RPMI8226 (cell line): ENCODE data around the gene HLA-DRA.
"Not testable (repeated sequence)": the region's sequence is repeated elsewhere in the genome, so short reads cannot be mapped to it uniquely, and the experiment has no call there.

Experiments
- DNase-seq: peaks from one replicate; pipeline ENCODE4 v3.0.0-alpha.2; 2015

Gene HLA-DRA

GRCh38 chr6:32432050-32432450 lies 7.6 kb upstream of the HLA-DRA start:
- peak; percentile 30 for DNase-seq

DNA sequence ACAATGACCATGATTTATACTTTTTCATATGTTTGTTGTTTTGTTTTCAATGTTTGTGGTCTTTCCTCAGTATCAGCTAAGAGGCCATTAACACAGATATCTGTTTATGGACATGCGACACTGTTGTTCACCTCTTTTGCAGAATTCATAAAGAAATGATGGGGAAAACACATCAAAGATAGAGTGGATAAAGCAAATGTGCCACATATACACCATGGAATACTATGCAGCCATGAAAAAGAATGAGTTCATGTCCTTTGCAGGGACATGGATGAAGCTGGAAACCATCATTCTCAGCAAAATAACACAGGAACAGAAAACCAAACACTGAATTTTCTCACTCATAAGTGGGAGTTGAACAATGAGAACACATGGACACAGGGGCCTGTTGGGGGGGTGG lies 5.7 kb upstream of the HLA-DRA start:
- not testable (repeated sequence) for DNase-seq

GRCh38 chr6:32436186-32436585 lies 3.5 kb upstream of the HLA-DRA start:
- no peak for DNase-seq

- DNase-seq, result peak; percentile 49
Measured at GRCh38 chr6:32436995-32437836, 2.5 kb upstream of the HLA-DRA start.

GRCh38 chr6:32439139-32439538 lies 548 bp upstream of the HLA-DRA start:
- DNase-seq, result no peak

GRCh38 chr6:32442243-32442667 lies 2.6 kb downstream of the HLA-DRA start:
- no peak for DNase-seq

DNA sequence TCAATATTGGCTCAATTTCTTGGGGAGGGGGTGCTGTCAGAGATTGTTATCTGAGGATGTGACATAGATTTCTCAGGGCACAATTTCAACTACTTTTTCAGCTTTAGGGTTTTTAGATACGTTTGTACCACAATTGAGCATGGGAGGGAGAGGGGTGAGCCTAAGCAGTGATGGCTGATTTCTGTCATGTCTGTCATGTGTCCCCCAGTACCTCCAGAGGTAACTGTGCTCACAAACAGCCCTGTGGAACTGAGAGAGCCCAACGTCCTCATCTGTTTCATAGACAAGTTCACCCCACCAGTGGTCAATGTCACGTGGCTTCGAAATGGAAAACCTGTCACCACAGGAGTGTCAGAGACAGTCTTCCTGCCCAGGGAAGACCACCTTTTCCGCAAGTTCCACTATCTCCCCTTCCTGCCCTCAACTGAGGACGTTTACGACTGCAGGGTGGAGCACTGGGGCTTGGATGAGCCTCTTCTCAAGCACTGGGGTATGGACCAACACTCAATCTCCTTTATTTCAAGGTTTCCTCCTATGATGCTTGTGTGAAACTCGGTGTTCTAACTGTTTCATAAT lies 3.4 kb downstream of the HLA-DRA start:
- DNase-seq, result no peak

DNA sequence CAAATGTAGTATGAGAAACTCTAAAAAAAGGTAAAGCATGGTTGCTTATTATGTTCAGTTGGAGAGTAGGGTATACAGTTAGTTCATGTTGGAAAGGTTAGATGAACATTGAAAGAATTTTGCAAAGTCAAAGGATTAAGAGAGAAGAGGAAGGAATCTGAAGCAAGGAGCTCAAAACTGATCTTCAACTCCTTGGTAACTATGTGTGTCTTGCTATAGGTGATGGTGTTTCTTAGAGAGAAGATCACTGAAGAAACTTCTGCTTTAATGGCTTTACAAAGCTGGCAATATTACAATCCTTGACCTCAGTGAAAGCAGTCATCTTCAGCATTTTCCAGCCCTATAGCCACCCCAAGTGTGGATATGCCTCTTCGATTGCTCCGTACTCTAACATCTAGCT lies 4.7 kb downstream of the HLA-DRA start:
- DNase-seq, result no peak

DNA sequence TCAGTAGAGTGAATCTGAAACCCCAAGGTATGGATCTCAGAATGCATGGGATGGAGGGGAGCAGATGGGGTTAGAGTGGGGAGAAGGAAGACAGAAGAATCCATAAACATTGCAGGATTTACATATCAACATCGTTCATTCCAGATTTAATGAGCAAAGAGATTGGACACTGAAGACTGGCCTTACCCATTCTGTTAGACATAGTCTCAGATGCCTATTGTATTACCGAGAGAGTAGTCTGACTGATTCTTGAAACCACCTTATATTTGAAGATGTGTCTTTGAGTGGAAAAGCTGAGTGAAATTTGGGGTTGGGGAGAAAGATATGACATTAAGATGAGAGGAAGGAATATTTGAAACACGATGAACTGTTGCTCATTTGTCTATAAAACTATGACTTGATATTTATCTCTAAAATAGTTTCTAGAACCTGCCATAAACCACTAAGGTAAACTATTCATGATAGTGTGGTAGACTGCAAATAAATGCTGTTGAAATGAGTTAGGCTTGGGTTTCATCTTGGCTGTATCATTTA lies 5.7 kb downstream of the HLA-DRA start:
- DNase-seq, result no peak

GRCh38 chr6:32447932-32448331 lies 8.2 kb downstream of the HLA-DRA start:
- no peak for DNase-seq

DNA sequence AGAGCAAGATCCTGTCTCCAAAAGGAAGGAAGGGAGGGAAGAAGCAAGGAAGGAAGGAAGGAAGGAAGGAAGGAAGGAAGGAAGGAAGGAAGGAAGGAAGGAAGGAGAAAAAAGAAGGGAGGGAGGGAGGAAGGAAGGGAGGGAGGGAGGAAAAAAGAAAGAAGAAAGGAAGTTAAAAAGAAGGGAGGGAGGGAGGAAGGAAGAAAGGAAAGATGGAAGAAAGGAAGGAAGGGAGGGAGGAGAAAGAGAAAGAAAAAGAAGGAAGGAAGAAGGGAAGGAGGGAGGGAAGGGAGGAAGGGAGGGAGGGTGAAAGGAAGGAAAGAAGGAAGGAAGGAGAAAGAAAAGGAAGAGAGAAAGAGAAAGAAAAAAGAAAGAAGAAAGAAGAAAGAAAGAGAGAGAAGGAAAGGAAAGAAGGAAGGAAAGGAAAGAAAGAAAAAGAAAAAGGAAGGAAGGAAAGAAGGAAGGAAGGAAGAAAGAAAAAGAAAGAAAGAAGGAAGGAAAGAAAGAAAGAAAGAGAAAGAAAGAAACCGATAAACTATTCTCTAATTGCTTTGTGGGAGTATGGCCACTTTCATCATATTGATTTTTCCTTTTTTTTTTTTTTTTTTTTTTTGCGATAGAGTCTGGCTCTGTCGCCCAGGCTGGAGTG lies 9.5 kb downstream of the HLA-DRA start:
- DNase-seq, result no peak

DNA sequence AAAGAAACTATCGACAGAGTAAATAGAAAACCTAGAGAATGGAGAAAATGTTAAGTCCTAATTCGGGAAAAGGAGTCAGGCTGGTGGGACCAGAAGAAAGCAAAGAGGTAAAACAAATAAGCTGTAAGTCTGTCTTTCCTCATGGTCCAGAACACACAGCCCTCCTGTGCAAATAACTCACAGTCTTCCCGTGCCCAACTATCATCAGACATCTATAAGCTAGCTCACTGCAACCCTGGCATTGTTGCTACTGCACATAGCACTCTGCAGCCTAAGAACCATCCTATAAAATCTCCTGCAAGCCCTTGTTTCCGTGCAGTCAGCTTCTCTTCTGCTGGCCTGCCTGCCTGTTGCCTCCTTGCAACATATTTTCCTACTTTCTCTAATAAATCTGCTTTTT lies 17.4 kb downstream of the HLA-DRA start:
- DNase-seq, result no peak

DNA sequence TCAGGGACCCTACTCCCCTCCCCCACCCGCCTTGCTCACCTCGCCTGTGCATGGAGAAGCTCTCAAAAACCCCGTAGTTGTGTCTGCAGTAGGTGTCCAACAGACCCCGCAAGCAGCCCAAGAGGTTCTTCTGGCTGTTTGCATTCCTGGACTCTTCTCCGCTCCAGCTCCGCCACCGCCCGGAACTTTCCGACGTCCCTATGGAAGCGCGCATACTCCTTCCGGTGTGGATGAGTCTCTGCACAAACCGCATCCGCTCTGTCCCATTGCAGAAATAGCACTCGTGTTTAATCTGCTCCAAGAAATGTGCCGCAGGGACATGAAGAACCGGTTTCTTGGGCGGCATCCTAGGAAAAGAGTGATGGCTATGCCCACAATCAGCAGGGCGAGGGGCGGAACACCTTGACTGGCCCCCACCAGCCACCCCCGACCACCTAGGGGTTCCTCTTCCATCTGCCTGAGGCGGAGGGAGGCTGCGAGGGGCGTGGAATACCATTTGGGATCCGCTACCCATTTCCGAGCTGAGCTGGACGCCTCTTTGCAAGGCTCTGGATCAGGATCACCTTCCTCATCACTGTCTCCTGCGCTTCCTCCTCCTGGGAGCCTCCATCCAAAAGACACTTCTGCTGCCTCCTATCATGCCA lies 20.2 kb downstream of the HLA-DRA start:
- DNase-seq, result no peak

DNA sequence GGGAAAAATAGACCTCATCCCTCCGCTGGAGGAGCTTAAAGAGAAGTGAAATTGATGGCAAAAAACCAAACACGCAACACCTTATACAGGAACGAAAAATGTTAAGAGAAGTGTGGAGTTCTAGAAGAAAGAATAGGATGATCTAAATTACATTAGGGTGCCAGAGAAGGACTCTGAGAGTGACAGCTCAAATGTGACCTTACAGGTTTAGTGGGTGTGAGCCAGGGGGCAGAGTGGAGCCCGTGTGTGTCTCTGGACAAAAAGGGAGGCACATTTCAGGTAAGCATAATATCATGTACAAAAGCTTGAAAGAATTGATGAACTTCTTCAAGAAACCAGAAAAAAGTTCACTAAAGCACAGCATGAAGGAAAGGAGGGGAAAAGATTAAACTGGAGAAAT lies 20.8 kb downstream of the HLA-DRA start:
- DNase-seq, result no peak

DNA sequence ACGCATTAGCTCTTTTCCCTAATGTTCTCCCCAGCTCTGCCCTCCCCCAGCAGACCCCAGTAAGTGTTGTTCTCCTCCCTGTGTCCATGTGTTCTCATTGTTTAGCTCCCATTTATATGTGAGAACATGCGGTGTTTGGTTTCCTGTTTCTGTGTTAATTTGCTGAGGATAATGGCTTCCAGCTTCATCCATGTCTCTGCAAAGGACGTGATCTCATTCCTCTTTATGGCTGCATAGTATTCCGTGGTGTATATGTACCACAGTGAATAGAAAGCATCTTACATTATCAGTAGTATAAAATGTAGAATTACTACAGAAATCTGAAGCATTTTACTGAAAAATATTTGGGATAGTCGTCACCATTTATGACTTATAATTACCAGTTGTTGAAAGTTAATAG lies 21.8 kb downstream of the HLA-DRA start:
- no peak for DNase-seq

GRCh38 chr6:32462609-32463008 lies 22.9 kb downstream of the HLA-DRA start:
- DNase-seq, result no peak

- DNase-seq, result not testable (repeated sequence)
Measured at GRCh38 chr6:32467743-32468503, 28.2 kb downstream of the HLA-DRA start.

DNA sequence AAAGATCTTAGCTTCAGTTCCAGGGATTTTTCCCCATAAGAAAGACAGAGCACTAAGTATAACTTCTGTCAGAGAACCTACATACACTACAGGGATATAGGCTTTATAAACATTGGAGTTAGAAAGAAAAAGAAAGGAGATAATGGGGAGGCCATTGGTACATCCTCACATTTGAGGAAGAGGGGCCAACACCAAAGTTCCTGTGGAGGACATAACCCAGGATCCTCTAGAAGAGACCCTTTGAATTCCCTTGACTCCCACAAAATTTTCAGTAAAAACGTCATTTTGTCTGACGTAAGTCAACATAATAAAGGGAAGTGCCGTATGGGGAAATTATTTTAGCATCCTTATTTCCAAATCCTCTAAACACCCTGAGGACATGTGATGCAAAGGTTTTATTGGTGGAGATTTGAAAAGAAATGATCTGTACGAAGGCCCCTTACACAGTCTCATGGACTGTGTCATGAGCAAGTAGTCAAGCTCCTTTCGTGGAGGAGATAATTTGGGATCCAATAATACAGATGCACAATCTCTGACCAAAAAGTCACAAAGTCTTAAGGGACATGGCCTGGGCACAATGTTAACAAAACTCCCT lies 33.2 kb downstream of the HLA-DRA start:
- no peak for DNase-seq

GRCh38 chr6:32473376-32474348 lies 34.0 kb downstream of the HLA-DRA start:
- not testable (repeated sequence) for DNase-seq

DNA sequence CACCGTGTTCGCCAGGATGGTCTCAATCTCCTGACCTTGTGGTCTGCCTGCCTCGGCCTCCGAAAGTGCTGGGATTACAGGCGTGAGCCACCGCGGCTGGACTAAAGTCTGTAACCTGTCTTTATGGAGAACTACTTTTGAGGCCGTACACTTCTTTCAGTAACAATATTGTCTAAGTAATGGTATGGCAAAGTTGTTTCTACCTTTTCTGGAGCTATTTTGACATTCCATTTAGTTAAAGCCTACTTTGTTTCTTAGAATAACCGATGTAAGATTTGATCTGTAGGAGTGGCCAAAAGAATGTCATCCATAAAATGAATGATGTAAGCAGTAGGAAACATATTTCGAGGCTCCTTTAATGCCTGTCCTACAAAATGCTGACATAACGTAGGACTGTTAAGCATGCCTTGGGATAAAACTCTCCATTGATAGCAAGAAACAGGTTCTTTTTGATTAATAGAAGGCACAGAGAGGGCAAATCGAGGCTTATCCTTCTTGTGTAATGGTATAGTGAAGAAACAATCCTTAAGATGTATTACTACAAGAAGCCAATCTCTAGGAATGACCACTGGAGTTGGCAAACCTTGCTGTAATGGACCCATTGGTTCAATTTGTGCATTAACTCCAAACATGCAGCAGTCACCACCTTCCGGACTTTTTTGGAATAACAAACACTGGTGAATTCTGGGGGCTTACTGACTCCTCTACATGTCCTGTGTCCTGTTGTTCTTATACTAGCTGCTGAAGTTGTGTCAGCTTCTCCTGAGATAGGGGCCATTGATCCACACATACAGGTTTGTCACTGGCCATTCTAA lies 35.9 kb downstream of the HLA-DRA start:
- no peak for DNase-seq
